GM18505 (cell line): ENCODE data around the gene TMEM247.

ENCODE experiments used
- ATAC-seq: cut with Tn5 transposase; IDR thresholded peaks from one replicate; pipeline ENCODE4 v1.9.1; 2021; ENCODE audit not compliant: unreplicated experiment
- POLR2A ChIP-seq: IDR thresholded peaks from 4 replicates; pipeline ENCODE4 v1.6.1; 2011; ENCODE audit warnings: borderline replicate concordance; ENCODE audit not compliant: insufficient read depth, insufficient read length; ENCODE audit errors: extremely low read depth

TMEM247 gene

GRCh38 chr2:46479265-46479664, at the start of gene TMEM247:
TMEM247 (plus strand) TSS chr2:46479565.
- TF ChIP-seq POLR2A = no peak
- ATAC-seq = no peak

DNA sequence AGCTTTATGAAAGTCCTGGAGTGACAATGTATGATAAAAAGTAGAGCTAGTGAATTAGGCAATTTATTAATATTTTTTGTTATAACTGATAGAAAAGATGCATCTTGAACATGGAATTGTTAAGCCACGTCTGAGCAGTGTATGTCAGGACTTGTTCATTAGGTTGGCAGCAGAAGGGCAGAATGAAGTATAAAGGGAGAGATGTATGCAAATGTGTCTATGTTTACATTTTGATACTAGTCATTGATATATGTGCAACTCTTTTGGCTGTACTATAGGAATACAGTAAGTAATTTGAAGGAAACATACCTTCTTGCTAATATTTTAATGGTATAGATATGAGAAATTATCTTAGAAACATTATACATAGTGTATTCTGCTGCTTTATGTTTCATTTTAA, 49.0 kb upstream of the TMEM247 start:
- TF ChIP-seq POLR2A = no peak
- no peak for ATAC-seq

DNA sequence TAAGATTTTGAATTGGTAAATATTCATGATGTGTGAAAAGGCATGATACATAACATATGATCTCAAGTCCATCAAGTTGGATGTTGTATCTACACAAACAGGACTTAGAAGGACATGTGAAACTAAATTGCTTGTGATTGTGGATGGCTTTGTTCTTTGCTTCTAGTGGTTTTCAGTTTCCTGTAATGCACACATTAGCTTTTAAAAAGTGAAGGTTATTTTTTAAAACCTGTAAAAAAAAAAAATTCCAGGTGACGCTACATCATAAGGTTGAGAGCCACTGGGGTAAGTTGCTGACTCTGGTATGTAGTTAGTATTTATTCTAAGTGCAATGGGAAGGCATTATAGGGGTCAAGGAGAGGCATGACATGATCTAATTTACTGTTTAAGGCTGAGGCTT, 48.4 kb upstream of the TMEM247 start:
- TF ChIP-seq POLR2A = no peak
- ATAC-seq = no peak

GRCh38 chr2:46431481-46432235, 47.7 kb upstream of the TMEM247 start:
- no peak for ATAC-seq
- TF ChIP-seq POLR2A = no peak

- ATAC-seq = no peak
Observed at GRCh38 chr2:46434851-46435273, 44.5 kb upstream of the TMEM247 start.

GRCh38 chr2:46435353-46435752, 44.0 kb upstream of the TMEM247 start:
- no peak for TF ChIP-seq POLR2A
- no peak for ATAC-seq

More at GRCh38 chr2:46434851-46435273, 44.5 kb upstream of the TMEM247 start:
- no peak for TF ChIP-seq POLR2A

DNA sequence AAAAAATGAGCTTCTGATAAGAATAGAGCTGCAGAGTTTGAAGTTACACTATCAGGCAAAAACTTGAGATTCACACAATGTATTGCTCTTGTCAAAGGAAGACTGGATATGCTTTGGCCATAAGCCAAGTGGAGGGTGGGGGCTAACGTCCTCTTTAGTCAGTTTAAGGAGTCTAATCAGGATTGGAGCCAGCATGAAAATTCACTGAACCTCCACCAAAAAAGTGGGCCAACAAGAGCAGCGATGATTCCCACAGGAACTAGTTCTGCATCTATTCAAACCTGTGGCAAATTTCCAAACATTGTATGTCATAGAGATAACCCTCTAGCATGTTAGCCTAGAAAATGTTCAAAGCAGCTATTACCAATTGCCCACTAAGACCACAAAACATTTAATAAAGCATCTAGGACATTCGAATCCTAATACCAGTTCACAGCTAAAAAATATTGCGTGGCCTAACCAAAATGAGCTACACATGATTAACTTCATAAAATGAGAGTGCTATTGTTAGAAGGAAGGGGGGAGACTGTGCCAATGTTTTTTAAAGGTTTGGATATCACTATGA, 43.5 kb upstream of the TMEM247 start:
- TF ChIP-seq POLR2A = no peak

DNA sequence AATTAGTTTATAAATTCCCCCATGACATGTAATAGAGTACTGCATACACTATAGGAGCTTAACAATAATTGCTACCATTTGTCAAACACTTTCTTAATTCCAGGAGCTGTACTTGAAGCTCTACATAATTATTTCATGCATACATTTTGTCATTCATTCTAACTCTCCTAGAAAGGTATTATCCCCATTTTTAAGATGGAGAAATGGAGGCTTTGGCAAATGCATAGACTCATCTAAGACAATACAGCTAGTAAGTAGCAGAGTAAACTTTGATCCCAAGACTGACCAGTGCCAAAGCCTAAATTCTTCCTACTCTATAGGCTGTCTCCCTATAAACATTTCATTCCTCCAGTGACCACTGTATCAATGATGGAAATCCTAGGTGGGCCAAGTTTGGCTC, 42.6 kb upstream of the TMEM247 start:
- no peak for TF ChIP-seq POLR2A
- no peak for ATAC-seq

More for the DNA sequence above, 43.5 kb upstream of the TMEM247 start:
- no peak for ATAC-seq

- no peak for TF ChIP-seq POLR2A
- no peak for ATAC-seq
Observed at GRCh38 chr2:46438102-46438501, 41.3 kb upstream of the TMEM247 start.

GRCh38 chr2:46438794-46439193, 40.6 kb upstream of the TMEM247 start:
- TF ChIP-seq POLR2A = no peak
- no peak for ATAC-seq

GRCh38 chr2:46439582-46439981, 39.8 kb upstream of the TMEM247 start:
- no peak for ATAC-seq
- TF ChIP-seq POLR2A = no peak

GRCh38 chr2:46441838-46442712, 37.3 kb upstream of the TMEM247 start:
- no peak for ATAC-seq
- TF ChIP-seq POLR2A = no peak

- no peak for TF ChIP-seq POLR2A
- ATAC-seq = no peak
Observed at GRCh38 chr2:46444732-46445131, 34.6 kb upstream of the TMEM247 start.
